GM19452 (cell line): Measurements from ENCODE around the gene DLX3.
"Not testable (repeated sequence)": the region's sequence is repeated elsewhere in the genome, so short reads cannot be mapped to it uniquely, and the experiment has no call there.

Source experiments
- ATAC-seq: cut with Tn5 transposase; IDR thresholded peaks from one replicate; pipeline ENCODE4 v1.9.1; 2021; ENCODE audit not compliant: unreplicated experiment

DLX3 gene

GRCh38 chr17:49995055-49995738 lies at the start of gene DLX3:
DLX3 (minus strand) TSS chr17:49995224; CDS start chr17:49994998, 226 bp downstream.
- no peak for ATAC-seq

DNA sequence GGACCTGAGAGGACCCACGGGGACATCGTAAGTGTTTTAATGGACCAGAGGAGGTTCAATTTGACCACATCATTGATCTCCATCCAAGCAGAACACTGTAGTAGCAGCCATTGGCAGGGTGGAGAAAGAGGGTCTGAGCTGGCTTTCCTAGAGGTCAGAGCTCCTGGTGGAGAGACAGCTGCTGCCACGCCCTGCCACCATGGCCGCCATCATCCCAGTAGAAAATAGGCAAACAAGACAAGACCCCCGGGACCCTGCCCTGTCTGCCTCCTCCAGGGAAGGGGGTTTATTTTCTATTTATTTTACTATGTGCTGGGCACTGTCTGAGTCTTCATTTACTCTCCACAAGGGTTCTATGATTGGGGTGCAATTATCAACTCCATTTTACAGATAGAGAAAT lies 49.5 kb upstream of the DLX3 start:
- ATAC-seq = no peak

- no peak for ATAC-seq
Observed at GRCh38 chr17:50043290-50044148, 48.5 kb upstream of the DLX3 start.

DNA sequence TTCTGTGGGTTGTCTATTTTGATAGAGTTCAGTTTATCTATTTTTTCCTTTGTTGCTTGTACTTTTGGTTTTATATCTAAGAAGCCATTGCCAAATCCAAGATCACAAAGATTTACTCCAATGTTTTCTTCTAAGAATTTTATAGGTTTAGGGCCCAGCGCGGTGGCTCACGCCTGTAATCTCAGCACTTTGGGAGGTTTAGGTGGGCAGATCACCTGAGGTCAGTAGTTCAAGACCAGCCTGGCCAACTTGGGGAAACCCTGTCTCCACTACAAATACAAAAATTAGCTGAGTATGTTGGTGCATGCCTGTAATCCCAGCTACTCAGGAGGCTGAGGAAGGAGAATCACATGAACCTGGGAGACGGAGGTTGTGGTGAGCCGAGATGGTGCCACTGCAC lies 47.2 kb upstream of the DLX3 start:
- ATAC-seq = no peak

GRCh38 chr17:50040496-50040895 lies 45.5 kb upstream of the DLX3 start:
- ATAC-seq = not testable (repeated sequence)

DNA sequence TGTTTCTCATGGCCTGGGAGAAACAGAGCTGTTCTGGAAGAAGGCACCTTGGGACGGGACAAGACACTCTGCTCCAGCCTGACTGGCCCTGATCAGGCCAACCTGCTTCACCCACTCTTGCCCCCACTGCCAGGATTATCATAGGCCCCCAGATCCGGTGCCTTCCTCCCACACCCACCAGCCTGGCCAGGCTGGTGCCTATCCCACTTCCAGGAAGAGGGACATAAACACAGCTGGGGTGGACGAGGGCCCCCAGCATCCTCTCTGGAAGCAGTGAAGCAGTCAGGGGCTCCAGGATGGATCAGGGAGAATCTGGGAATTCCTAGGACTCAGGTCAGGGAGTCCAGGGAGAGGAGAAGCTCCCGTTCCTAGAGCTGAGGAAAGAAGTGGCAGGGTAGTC lies 44.0 kb upstream of the DLX3 start:
- no peak for ATAC-seq

GRCh38 chr17:50037321-50038107 lies 42.5 kb upstream of the DLX3 start:
- ATAC-seq = no peak

DNA sequence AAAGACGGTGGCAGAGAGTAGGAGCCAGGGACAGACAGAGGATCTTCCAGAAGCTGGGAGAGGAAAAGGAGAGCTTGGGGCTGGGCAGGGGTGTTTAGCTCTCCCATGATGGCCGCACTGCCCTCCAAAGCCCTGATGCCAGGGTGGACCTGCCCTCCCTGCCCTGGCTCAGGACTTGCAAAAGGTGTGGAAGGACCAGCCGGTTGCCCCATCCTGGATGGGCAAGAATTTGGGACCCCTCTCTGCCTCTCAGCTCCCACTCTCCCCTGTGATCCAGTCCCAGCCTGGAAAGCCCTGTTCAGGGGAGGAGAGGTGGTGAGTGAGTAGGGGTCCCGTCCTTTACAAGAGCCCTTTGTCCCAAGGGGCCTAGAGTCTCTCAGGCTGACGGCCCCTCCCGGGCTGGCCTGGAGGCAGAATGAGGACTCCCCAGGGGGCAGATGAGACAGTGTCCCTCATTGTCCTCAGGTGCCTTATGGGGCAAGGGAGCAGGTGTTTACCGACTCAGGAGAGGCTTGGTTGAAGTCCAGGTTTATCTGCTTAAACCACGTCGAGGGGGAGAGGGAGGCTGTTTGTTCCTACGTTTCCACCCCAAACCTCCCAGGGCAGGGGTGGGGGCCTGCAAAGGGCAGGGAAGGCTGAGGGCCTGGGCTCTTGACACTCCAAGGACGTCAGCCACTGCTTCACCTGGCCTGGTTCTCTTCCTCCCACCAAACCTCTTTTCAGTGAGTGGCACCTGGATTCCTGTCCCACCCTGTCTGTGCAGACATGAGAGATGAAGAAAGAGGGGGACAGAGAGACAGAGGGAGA lies 41.6 kb upstream of the DLX3 start:
- ATAC-seq = no peak

DNA sequence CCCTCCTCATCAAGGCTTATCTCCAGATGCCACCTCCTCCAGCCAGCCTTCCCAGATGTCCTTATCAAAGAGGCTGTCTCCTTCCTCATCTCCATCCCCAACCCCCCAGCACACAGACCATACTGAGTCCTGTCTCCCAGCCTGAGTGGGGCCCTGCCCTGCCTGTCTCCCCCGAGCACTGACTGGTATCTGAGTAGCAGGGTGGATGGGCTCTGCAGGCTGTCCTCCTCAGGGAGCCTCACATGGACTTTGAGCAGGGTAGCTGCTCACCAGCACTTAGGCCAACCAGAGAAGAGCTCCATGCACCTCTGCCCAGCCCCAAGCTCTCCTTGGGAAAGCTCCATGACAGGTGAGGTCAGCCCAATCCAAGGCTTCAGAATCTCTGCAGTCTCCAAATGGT lies 40.9 kb upstream of the DLX3 start:
- ATAC-seq = no peak

DNA sequence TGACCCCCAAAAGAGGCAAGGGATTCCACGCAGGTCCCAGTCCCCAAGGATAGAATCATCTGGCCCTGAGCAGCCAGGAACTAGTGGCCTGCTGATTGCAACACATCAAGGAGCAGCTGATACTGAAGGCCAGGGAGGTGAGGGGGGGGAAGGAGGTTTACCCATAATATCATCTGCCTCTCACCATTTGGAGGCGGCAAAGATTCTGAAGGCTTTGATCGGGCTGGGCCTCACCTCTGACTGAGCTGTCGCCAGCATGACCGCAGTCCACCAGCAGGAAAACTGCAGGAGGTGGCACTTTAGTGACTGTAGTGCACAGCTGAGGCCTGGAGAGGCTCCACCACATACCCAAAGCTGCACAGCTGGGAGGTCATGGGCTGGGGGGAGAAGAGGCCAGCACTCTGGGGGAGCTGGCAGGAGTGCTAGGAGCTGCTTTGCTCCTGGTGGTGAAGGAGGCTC lies 40.4 kb upstream of the DLX3 start:
- no peak for ATAC-seq

DNA sequence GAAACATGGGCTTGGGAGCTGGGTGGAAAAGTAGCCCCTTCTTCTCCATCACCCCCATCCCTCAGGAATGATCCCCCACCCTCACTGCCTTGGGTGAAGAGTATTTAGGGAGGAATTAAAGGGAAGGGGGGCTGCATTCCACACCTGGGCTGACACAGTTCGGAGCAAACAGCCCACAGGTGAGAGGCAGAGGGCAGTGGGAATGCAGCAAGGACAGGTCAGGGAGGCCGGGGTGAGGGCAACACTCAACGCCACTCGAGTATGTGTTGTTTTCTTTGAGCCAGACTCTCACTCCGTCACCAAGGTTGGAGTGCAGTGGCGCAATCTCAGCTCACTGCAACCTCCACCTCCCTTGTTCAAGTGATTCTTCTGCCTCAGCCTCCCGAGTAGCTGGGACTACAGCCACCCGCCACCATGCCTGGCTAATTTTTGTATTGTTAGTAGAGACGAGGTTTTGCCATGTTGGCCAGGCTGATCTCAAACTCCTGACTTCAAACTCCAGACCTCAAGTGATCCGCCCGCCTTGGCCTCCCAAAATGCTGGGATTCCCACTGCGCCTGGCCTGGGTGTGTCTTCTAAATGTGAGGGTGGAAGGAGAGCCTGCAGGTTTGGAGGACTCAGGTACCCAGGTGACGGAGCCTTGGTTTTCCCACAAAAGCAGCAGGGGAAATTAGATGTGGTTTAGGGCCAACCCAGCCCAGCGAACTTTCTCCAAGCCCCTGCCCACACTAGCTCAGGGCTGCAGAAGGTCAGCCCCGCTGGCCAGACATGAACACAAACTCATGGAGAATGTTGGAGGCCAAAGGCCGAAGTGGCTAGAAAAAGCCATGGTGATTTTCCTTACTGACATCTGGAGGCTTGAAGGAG lies 39.7 kb upstream of the DLX3 start:
- ATAC-seq = no peak

- no peak for ATAC-seq
Observed at GRCh38 chr17:50033316-50033715, 38.3 kb upstream of the DLX3 start.

GRCh38 chr17:50029185-50029584 lies 34.2 kb upstream of the DLX3 start:
- no peak for ATAC-seq

DNA sequence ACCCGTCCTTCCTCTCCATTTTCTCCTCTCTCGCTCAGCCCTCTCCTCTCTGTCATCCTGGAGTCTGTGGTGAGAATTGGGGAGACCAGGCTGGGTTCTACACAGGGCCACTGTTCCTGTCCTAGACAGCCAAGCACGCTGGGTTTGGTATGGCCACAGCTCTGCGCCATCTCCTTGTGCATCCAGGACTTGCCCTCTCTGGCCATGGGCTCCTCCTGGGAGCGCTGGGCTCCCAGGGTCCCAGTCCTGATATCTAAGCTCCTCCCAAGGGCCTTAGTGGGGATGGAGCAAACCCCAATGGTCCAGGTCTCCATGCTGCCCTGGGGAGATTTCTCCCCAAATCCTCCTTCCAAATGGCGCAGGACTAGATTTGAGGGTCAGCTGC lies 33.7 kb upstream of the DLX3 start:
- ATAC-seq = no peak

- no peak for ATAC-seq
Observed at GRCh38 chr17:50027881-50028735, 33.1 kb upstream of the DLX3 start.

GRCh38 chr17:50027172-50027880 lies 32.3 kb upstream of the DLX3 start:
- no peak for ATAC-seq

DNA sequence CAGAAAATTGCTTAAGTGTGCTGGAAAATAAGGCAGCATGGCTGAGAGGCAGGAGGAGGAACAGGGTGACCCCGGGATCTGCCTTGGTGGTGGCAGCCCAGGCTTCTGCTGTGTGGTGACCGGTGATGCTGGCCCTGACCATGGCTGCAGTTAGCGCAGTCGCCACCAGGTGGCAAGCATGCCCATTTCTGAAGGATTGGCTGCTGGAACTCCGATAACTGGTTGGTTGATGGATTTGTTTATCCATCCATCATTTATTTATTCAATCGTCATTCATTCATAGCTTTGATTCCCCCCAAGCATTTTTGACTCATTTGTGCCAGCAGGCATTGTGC lies 31.8 kb upstream of the DLX3 start:
- ATAC-seq = no peak

- no peak for ATAC-seq
Observed at GRCh38 chr17:50026046-50026675, 31.1 kb upstream of the DLX3 start.
